ENCODE data around the gene AHI1.

Gene AHI1

GRCh38 chr6:135285165-135285564, 212.4 kb downstream of the AHI1 start:
- DNase-seq: no peak

GRCh38 chr6:135283926-135284325, 213.6 kb downstream of the AHI1 start:
- no peak for DNase-seq

GRCh38 chr6:135282395-135282794, 215.1 kb downstream of the AHI1 start:
- DNase-seq: no peak

GRCh38 chr6:135281964-135282363, 215.6 kb downstream of the AHI1 start:
- DNase-seq: no peak

- no peak for DNase-seq
Measured at GRCh38 chr6:135281227-135281626, 216.3 kb downstream of the AHI1 start.

- no peak for DNase-seq
Measured at GRCh38 chr6:135280375-135281136, 217.0 kb downstream of the AHI1 start.

- no peak for DNase-seq
Measured at GRCh38 chr6:135277422-135277821, 220.1 kb downstream of the AHI1 start.

- no peak for DNase-seq
Measured at GRCh38 chr6:135274561-135275293, 222.8 kb downstream of the AHI1 start.

GRCh38 chr6:135271626-135272025, 225.9 kb downstream of the AHI1 start:
- no peak for DNase-seq

- DNase-seq: no peak
Measured at GRCh38 chr6:135270676-135271536, 226.6 kb downstream of the AHI1 start.

- no peak for DNase-seq
Measured at GRCh38 chr6:135269481-135269891, 228.1 kb downstream of the AHI1 start.

- DNase-seq: no peak
Measured at GRCh38 chr6:135268740-135269139, 228.8 kb downstream of the AHI1 start.

GRCh38 chr6:135268263-135268662, 229.3 kb downstream of the AHI1 start:
- no peak for DNase-seq

- no peak for DNase-seq
Measured at GRCh38 chr6:135267085-135267484, 230.5 kb downstream of the AHI1 start.

GRCh38 chr6:135266675-135267074, 230.9 kb downstream of the AHI1 start:
- DNase-seq: no peak

GRCh38 chr6:135265278-135265677, 232.3 kb downstream of the AHI1 start:
- no peak for DNase-seq

- DNase-seq: no peak
Measured at GRCh38 chr6:135261872-135262725, 235.4 kb downstream of the AHI1 start.

GRCh38 chr6:135260612-135261011, 236.9 kb downstream of the AHI1 start:
- no peak for DNase-seq

GRCh38 chr6:135258970-135259369, 238.6 kb downstream of the AHI1 start:
- no peak for DNase-seq

- no peak for DNase-seq
Measured at GRCh38 chr6:135257631-135258405, 239.7 kb downstream of the AHI1 start.

GRCh38 chr6:135256866-135257265, 240.7 kb downstream of the AHI1 start:
- DNase-seq: no peak

- no peak for DNase-seq
Measured at GRCh38 chr6:135254471-135254870, 243.1 kb downstream of the AHI1 start.
